CD14-positive monocyte (primary cell): Measurements from ENCODE around the gene ARMC8. TPM values are rescaled to one million over a fixed set of nuclear protein-coding genes. Genes with fewer than 3 reads are reported as not detected.

Experiments used
- DNase-seq, 3 donors: peaks; one replicate each; pipeline ENCODE4 v3.0.0-alpha.2; 2011 to 2022
- H2AFZ ChIP-seq: 2 replicates; pipeline ENCODE4 v1.6.0; 2012; ENCODE audit warnings: mild to moderate bottlenecking, low read depth, low read length, inconsistent platforms; ENCODE audit not compliant: insufficient read depth, poor library complexity, severe bottlenecking
- H3K27ac ChIP-seq, 2 donors: 1 replicate in 1 of 2; 2 replicates in 1 of 2; pipeline ENCODE4 v1.5.1; 2012 to 2013; ENCODE audit warnings: low read length in 2 of 2, control low read depth in 1 of 2, inconsistent platforms in 1 of 2, low read depth in 1 of 2, mild to moderate bottlenecking in 1 of 2
- H3K27me3 ChIP-seq, 2 donors: one replicate each; pipeline versions ENCODE4 v1.6.0 to v1.6.1; 2011 to 2013; ENCODE audit warnings: low read length in 2 of 2; ENCODE audit not compliant: control insufficient read depth in 2 of 2, insufficient read depth in 2 of 2
- H3K36me3 ChIP-seq, 2 donors: replicated peaks in 1 of 2; 1 replicate in 1 of 2; 2 replicates in 1 of 2; pipeline versions ENCODE4 v1.5.1 to v1.6.1; 2012 to 2013; ENCODE audit warnings: low read length in 2 of 2, control low read depth in 1 of 2, inconsistent platforms in 1 of 2, mild to moderate bottlenecking in 1 of 2; ENCODE audit not compliant: insufficient read depth in 2 of 2, control insufficient read depth in 1 of 2
- H3K4me1 ChIP-seq, 2 donors: 1 replicate in 1 of 2; 2 replicates in 1 of 2; pipeline versions ENCODE4 v1.5.1 to v1.6.1; 2012 to 2013; ENCODE audit warnings: low read length in 2 of 2, control low read depth in 1 of 2, inconsistent platforms in 1 of 2, mild to moderate bottlenecking in 1 of 2, moderate library complexity in 1 of 2; ENCODE audit not compliant: insufficient read depth in 2 of 2, control insufficient read depth in 1 of 2
- H3K4me2 ChIP-seq: replicated peaks from 2 replicates; pipeline ENCODE3; 2012; ENCODE audit warnings: low read length, moderate library complexity, mild to moderate bottlenecking; ENCODE audit not compliant: poor library complexity, severe bottlenecking; ENCODE audit errors: extremely low read depth
- H3K4me3 ChIP-seq, 3 experiments: fragments of 200-600 bp in 1 of 3; sonication (generic) in 1 of 3; replicated peaks in 1 of 3; 1 replicate in 2 of 3; 2 replicates in 1 of 3; pipeline ENCODE4 v1.5.1; 2011 to 2013; ENCODE audit warnings: low read length in 3 of 3, mild to moderate bottlenecking in 3 of 3, control low read depth in 2 of 3, low read depth in 2 of 3, inconsistent platforms in 1 of 3, moderate library complexity in 1 of 3
- H3K79me2 ChIP-seq: 2 replicates; pipeline ENCODE4 v1.6.0; 2012; ENCODE audit warnings: mild to moderate bottlenecking, control low read depth, inconsistent platforms, low read length, moderate library complexity; ENCODE audit not compliant: insufficient read depth
- H3K9ac ChIP-seq: 2 replicates; pipeline ENCODE4 v1.6.0; 2017; ENCODE audit warnings: low read length, mild to moderate bottlenecking; ENCODE audit not compliant: insufficient read depth, poor library complexity, severe bottlenecking
- H3K9me3 ChIP-seq, 2 donors: replicated peaks in 1 of 2; 1 replicate in 1 of 2; 2 replicates in 1 of 2; pipeline versions ENCODE4 v1.5.1 to v1.6.1; 2012 to 2013; ENCODE audit warnings: low read length in 2 of 2, control low read depth in 1 of 2; ENCODE audit not compliant: control insufficient read depth in 1 of 2, insufficient read depth in 1 of 2
- H4K20me1 ChIP-seq: 2 replicates; pipeline ENCODE4 v1.6.0; 2012; ENCODE audit warnings: mild to moderate bottlenecking, low read length, control low read depth, moderate library complexity; ENCODE audit not compliant: insufficient read depth
- H3K27ac Mint-ChIP-seq, 7 donors: one replicate each; pipeline ENCODE4 v1.8.0; 2020; ENCODE audit warnings: mild to moderate bottlenecking in 7 of 7, mixed read lengths in 7 of 7, moderate library complexity in 6 of 7, inconsistent platforms in 2 of 7
- H3K27me3 Mint-ChIP-seq, 3 donors: one replicate each; pipeline ENCODE4 v1.8.0; 2021 to 2022; ENCODE audit warnings: low read depth in 3 of 3, mild to moderate bottlenecking in 3 of 3, mixed read lengths in 3 of 3, moderate library complexity in 3 of 3, inconsistent platforms in 1 of 3
- H3K36me3 Mint-ChIP-seq, 2 donors: one replicate each; pipeline ENCODE4 v1.8.0; 2020; ENCODE audit warnings: mixed read lengths in 2 of 2, inconsistent platforms in 1 of 2, mild to moderate bottlenecking in 1 of 2
- H3K4me1 Mint-ChIP-seq: one replicate; pipeline ENCODE4 v1.8.0; 2020; ENCODE audit warnings: mild to moderate bottlenecking, mixed read lengths
- H3K4me3 Mint-ChIP-seq, 2 donors: one replicate each; pipeline ENCODE4 v1.8.0; 2020; ENCODE audit warnings: mild to moderate bottlenecking in 2 of 2, mixed read lengths in 2 of 2, moderate library complexity in 1 of 2
- H3K9me3 Mint-ChIP-seq, 7 donors: one replicate each; pipeline ENCODE4 v1.8.0; 2020 to 2022; ENCODE audit warnings: mixed read lengths in 7 of 7, mild to moderate bottlenecking in 6 of 7, moderate library complexity in 6 of 7, inconsistent platforms in 2 of 7
- CTCF ChIP-seq: fragments of 200-600 bp; IDR thresholded peaks from one replicate; pipeline ENCODE4 v1.8.0; 2022; ENCODE audit warnings: antibody characterized with exemption, mild to moderate bottlenecking
- WGBS: methylation state at CpG from one replicate; pipeline ENCODE4 v1.1.5; 2013; ENCODE audit warnings: missing lambda C conversion rate; ENCODE audit not compliant: insufficient coverage; 5-methylcytosine and 5-hydroxymethylcytosine counted together
- intact Hi-C, 2 donors: fragments of 100-400 bp; cut with micrococcal nuclease; formaldehyde crosslinking; loops; one replicate each; pipeline versions ENCODE4 v1.15.0 to v1.15.1; 2023
- polyA plus RNA-seq, 3 donors: library from polyadenylated mRNA; depleted of rRNA in 1 of 3; unstranded in 2 of 3; stranded (reverse) in 1 of 3; fragments of 300-500 nt in 2 of 3; fragments of >200 nt in 1 of 3; fragmentation: Illumina TruSeq in 2 of 3; gene quantifications; 1 replicate in 2 of 3; 2 replicates in 1 of 3; pipeline ENCODE4 v1.2.3, GENCODE V29; 2012 to 2021

ARMC8 gene
- polyA plus RNA-seq, 3 donors: 34.3 to 43.9 (median 42.0) TPM

DNA sequence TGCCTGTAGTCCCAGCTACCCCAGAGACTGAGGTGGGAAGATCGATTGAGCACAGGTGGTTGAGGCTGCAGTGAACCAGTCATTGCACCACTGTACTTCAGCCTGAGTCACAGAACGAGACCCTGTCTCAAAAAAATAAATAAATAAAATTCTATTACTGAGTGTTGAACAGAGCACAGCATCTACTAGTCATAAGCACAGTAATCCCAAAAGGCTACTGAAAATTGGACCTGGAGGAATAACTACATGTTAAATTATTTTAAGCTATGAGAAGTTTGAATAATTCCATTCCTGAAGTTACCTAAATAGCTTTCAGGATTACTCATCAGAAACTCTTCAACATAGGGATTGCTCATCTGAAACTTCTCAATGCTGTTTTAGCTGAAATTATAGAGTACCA, 43.4 kb downstream of the ARMC8 start:
- peaks cover 81 to 95% of the 10 kb centered on the region in 2 donors for H3K36me3 ChIP-seq

GRCh38 chr3:138232705-138233364, 45.7 kb downstream of the ARMC8 start:
- H3K27me3 ChIP-seq: no peaks in the 10 kb centered on the region
- 75% methylated on average over 1 of the region's 4 CpGs for WGBS
- H2AFZ ChIP-seq: no peak overlapping the region
- intact Hi-C loops: no loop called here
- Mint-ChIP-seq H3K4me3 (no peak overlapping the region), H3K27me3 (no peaks in the 10 kb centered on the region), H3K4me1 (no peaks in the 10 kb centered on the region), H3K27ac (no peak overlapping the region), H3K36me3 (peaks cover 72 to 84% of the 10 kb centered on the region in 2 donors), H3K9me3 (peaks cover 0 to 2% (median 0%) of the 10 kb centered on the region in 7 donors)
- no peak for DNase-seq
- no peak overlapping the region for H3K4me2 ChIP-seq
- no peak overlapping the region for H3K9ac ChIP-seq
- no peaks in the 10 kb centered on the region for H3K79me2 ChIP-seq
- no peak for TF ChIP-seq CTCF
- H3K4me1 ChIP-seq: no peaks in the 10 kb centered on the region
- no peak overlapping the region for H3K4me3 ChIP-seq
- H3K9me3 ChIP-seq: no peaks in the 10 kb centered on the region
- no peaks in the 10 kb centered on the region for H4K20me1 ChIP-seq
- H3K27ac ChIP-seq: no peak overlapping the region
- H3K36me3 ChIP-seq: peaks cover 84 to 97% of the 10 kb centered on the region in 2 donors

More for the DNA sequence above, 43.4 kb downstream of the ARMC8 start:
- H3K4me3 ChIP-seq: no peak overlapping the region
- Mint-ChIP-seq H3K4me1 (no peaks in the 10 kb centered on the region), H3K27me3 (no peaks in the 10 kb centered on the region), H3K27ac (no peak overlapping the region), H3K36me3 (peaks cover 70 to 83% of the 10 kb centered on the region in 2 donors), H3K9me3 (peaks cover 0 to 2% (median 0%) of the 10 kb centered on the region in 7 donors), H3K4me3 (no peak overlapping the region)
- H3K9ac ChIP-seq: no peak overlapping the region
- H3K9me3 ChIP-seq: no peaks in the 10 kb centered on the region
- H4K20me1 ChIP-seq: no peaks in the 10 kb centered on the region
- H2AFZ ChIP-seq: no peak overlapping the region
- no peaks in the 10 kb centered on the region for H3K79me2 ChIP-seq
- DNase-seq: no peak
- no peaks in the 10 kb centered on the region for H3K4me1 ChIP-seq
- H3K27ac ChIP-seq: no peak overlapping the region
- intact Hi-C loops: no loop called here
- no peak overlapping the region for H3K4me2 ChIP-seq
- no peaks in the 10 kb centered on the region for H3K27me3 ChIP-seq
- WGBS: no CpG with 5 or more reads among the region's 2 CpGs
- no peak for TF ChIP-seq CTCF
